RCC 7860 (cell line): Measurements from ENCODE around the gene GARNL3.

Experiments used
- DNase-seq: peaks from one replicate; pipeline ENCODE4 v3.0.0-alpha.2; 2015; ENCODE audit warnings: low spot score
- FAIRE-seq: peaks from 2 replicates; lab custom pipeline; 2012; peaks lifted over from hg19 to GRCh38; lab: Jason Lieb, UNC

GARNL3 gene

GRCh38 chr9:127422787-127423186 lies 158.2 kb downstream of the GARNL3 start:
- DNase-seq (no peak), FAIRE-seq (no peak)

GRCh38 chr9:127423476-127423933 lies 158.9 kb downstream of the GARNL3 start:
- FAIRE-seq (no peak), DNase-seq (no peak)

- DNase-seq, result peak; percentile 81
- FAIRE-seq, result peak; percentile 54
These were observed 159.5 kb downstream of the GARNL3 start, which contains the start of gene ZNF79 for GRCh38 chr9:127423934-127424675. TSS of gene ZNF79 (plus strand) at chr9:127424382. CDS start at chr9:127424788, 406 bp downstream.

- DNase-seq, result no peak
These were observed 160.1 kb downstream of the GARNL3 start for GRCh38 chr9:127424676-127424999.

GRCh38 chr9:127426756-127427155 lies 162.2 kb downstream of the GARNL3 start:
- FAIRE-seq (no peak), DNase-seq (no peak)

More at GRCh38 chr9:127424676-127424999, 160.1 kb downstream of the GARNL3 start:
- no peak for FAIRE-seq

GRCh38 chr9:127428348-127428747 lies 163.8 kb downstream of the GARNL3 start:
- no peak for FAIRE-seq

GRCh38 chr9:127430415-127430814 lies 165.8 kb downstream of the GARNL3 start:
- DNase-seq, result no peak
- FAIRE-seq, result no peak

More at GRCh38 chr9:127428348-127428747, 163.8 kb downstream of the GARNL3 start:
- DNase-seq, result no peak

GRCh38 chr9:127437497-127438264 lies 173.1 kb downstream of the GARNL3 start:
- DNase-seq (no peak), FAIRE-seq (no peak)

- DNase-seq, result no peak
- FAIRE-seq, result no peak
These were observed 173.8 kb downstream of the GARNL3 start for GRCh38 chr9:127438394-127438793.
